GM23338 (cell line): Measurements from ENCODE around the gene AXL. TPM values are rescaled to one million over a fixed set of nuclear protein-coding genes. Genes with fewer than 3 reads are reported as not detected.

Experiments
- ATAC-seq: fragments of 200-7000 bp; cut with Tn5 transposase; 3 replicates; pipeline ENCODE4 v1.9.1; 2020
- DNase-seq: peaks from one replicate; pipeline ENCODE4 v3.0.0-alpha.2; 2015; ENCODE audit warnings: low spot score
- H2AFZ ChIP-seq: fragments of 200-600 bp; sonication (generic); 2 replicates; pipeline ENCODE4 v1.8.0; 2016; ENCODE audit warnings: antibody characterized with exemption, mild to moderate bottlenecking, moderate library complexity
- H3F3A ChIP-seq: fragments of 200-600 bp; sonication (generic); replicated peaks from 2 replicates; pipeline ENCODE4 v1.8.0; 2017; ENCODE audit warnings: antibody characterized with exemption, mixed run types, low read depth
- H3K27ac ChIP-seq: fragments of 200-600 bp; sonication (generic); 2 replicates; pipeline ENCODE4 v1.6.1; 2016; ENCODE audit warnings: low read depth
- H3K27me3 ChIP-seq: fragments of 200-600 bp; sonication (generic); 2 replicates; pipeline ENCODE4 v1.8.0; 2016; ENCODE audit warnings: mild to moderate bottlenecking, mixed run types, moderate library complexity; ENCODE audit not compliant: insufficient read depth
- H3K36me3 ChIP-seq: fragments of 200-600 bp; sonication (generic); 2 replicates; pipeline ENCODE4 v1.8.0; 2016; ENCODE audit warnings: mild to moderate bottlenecking; ENCODE audit not compliant: insufficient read depth
- H3K4me1 ChIP-seq: fragments of 200-600 bp; sonication (generic); 2 replicates; pipeline ENCODE4 v1.8.0; 2016; ENCODE audit warnings: mild to moderate bottlenecking, moderate library complexity; ENCODE audit not compliant: insufficient read depth
- H3K4me2 ChIP-seq: fragments of 200-600 bp; sonication (generic); 2 replicates; pipeline ENCODE4 v1.7.1; 2017; ENCODE audit warnings: mixed run types
- H3K4me3 ChIP-seq: fragments of 200-600 bp; sonication (generic); 2 replicates; pipeline ENCODE4 v1.6.1; 2016; ENCODE audit warnings: mixed run types
- H3K79me2 ChIP-seq: fragments of 200-600 bp; sonication (generic); replicated peaks from 2 replicates; pipeline ENCODE4 v1.8.0; 2017; ENCODE audit warnings: mild to moderate bottlenecking; ENCODE audit not compliant: insufficient read depth
- H3K9me2 ChIP-seq: fragments of 200-600 bp; sonication (generic); 2 replicates; pipeline ENCODE4 v1.8.0; 2017; ENCODE audit not compliant: insufficient read depth
- H4K20me1 ChIP-seq: fragments of 200-600 bp; sonication (generic); replicated peaks from 2 replicates; pipeline ENCODE4 v1.8.0; 2017; ENCODE audit warnings: mild to moderate bottlenecking; ENCODE audit not compliant: insufficient read depth
- H3K27ac Mint-ChIP-seq: 2 replicates; pipeline ENCODE4 v1.8.0; 2020; ENCODE audit warnings: inconsistent platforms, mild to moderate bottlenecking, moderate library complexity, mixed read lengths
- H3K27me3 Mint-ChIP-seq: 3 replicates; pipeline ENCODE4 v1.8.0; 2022; ENCODE audit warnings: low read depth, mild to moderate bottlenecking, moderate library complexity, mixed read lengths, inconsistent platforms; ENCODE audit not compliant: insufficient read depth, poor library complexity
- H3K36me3 Mint-ChIP-seq: 3 replicates; pipeline ENCODE4 v1.8.0; 2021; ENCODE audit warnings: low read depth, mild to moderate bottlenecking, inconsistent platforms, moderate library complexity, mixed read lengths
- H3K4me1 Mint-ChIP-seq: 3 replicates; pipeline ENCODE4 v1.8.0; 2020; ENCODE audit warnings: mild to moderate bottlenecking, inconsistent platforms, mixed read lengths
- H3K4me3 Mint-ChIP-seq: 3 replicates; pipeline ENCODE4 v1.8.0; 2021; ENCODE audit warnings: moderate library complexity, mild to moderate bottlenecking, inconsistent platforms, mixed read lengths
- H3K9me3 Mint-ChIP-seq: 3 replicates; pipeline ENCODE4 v1.8.0; 2020; ENCODE audit warnings: moderate library complexity, mild to moderate bottlenecking, inconsistent platforms, mixed read lengths
- EZH2 ChIP-seq: fragments of 200-600 bp; sonication (generic); IDR thresholded peaks from one replicate; pipeline ENCODE4 v1.8.0; 2017; ENCODE audit warnings: antibody characterized with exemption, mild to moderate bottlenecking, low read depth; ENCODE audit not compliant: unreplicated experiment
- EZH2phosphoT487 ChIP-seq: fragments of 200-600 bp; sonication (generic); IDR thresholded peaks from one replicate; pipeline ENCODE4 v1.8.1; 2018; ENCODE audit warnings: antibody characterized with exemption; ENCODE audit not compliant: unreplicated experiment
- STAT1 ChIP-seq: IDR thresholded peaks from one replicate; pipeline ENCODE4 v1.6.1; 2016; ENCODE audit warnings: antibody characterized with exemption; ENCODE audit not compliant: unreplicated experiment
- ZNF114 ChIP-seq: fragments of 250-450 bp; sonication (Bioruptor Pico); IDR thresholded peaks from 2 replicates; pipeline ENCODE4 v1.5.0; 2020; ENCODE audit warnings: mild to moderate bottlenecking, moderate library complexity
- polyA plus RNA-seq: library from polyadenylated mRNA; unstranded; fragments of >200 nt; fragmentation: Nextera tagmentation; extraction: Ambion mirVana; gene quantifications from 2 replicates; pipeline ENCODE4 v1.2.1, GENCODE V29; 2016
- total RNA-seq: library from RNA; depleted of rRNA; stranded (reverse); fragments of >200 nt; shearing (Covaris generic); gene quantifications from 2 replicates; pipeline ENCODE4 v1.2.3, GENCODE V29; 2014
- TF ChIP-seq, protein P1 (sequence below): fragments of 250-450 bp; sonication (Bioruptor Pico); IDR thresholded peaks from 2 replicates; pipeline ENCODE4 v1.5.0; 2020; ENCODE audit warnings: mild to moderate bottlenecking, moderate library complexity
- TF ChIP-seq, protein P2 (sequence below), 2 experiments: fragments of 200-600 bp in 1 of 2; sonication (generic) in 1 of 2; conservative IDR thresholded peaks; 2 replicates each; pipeline versions ENCODE4 v1.5.1 to v1.6.1; 2016 to 2017; ENCODE audit warnings: antibody characterized with exemption in 2 of 2, low read depth in 2 of 2, mild to moderate bottlenecking in 2 of 2, moderate library complexity in 1 of 2

Gene AXL
- total and polyA plus RNA-seq, 2 experiments from 2014 or later: 9.0 to 28.4 TPM

GRCh38 chr19:41278478-41278877 is 59.5 kb downstream of the AXL start (continued):
- TF ChIP-seq, protein P1, sequence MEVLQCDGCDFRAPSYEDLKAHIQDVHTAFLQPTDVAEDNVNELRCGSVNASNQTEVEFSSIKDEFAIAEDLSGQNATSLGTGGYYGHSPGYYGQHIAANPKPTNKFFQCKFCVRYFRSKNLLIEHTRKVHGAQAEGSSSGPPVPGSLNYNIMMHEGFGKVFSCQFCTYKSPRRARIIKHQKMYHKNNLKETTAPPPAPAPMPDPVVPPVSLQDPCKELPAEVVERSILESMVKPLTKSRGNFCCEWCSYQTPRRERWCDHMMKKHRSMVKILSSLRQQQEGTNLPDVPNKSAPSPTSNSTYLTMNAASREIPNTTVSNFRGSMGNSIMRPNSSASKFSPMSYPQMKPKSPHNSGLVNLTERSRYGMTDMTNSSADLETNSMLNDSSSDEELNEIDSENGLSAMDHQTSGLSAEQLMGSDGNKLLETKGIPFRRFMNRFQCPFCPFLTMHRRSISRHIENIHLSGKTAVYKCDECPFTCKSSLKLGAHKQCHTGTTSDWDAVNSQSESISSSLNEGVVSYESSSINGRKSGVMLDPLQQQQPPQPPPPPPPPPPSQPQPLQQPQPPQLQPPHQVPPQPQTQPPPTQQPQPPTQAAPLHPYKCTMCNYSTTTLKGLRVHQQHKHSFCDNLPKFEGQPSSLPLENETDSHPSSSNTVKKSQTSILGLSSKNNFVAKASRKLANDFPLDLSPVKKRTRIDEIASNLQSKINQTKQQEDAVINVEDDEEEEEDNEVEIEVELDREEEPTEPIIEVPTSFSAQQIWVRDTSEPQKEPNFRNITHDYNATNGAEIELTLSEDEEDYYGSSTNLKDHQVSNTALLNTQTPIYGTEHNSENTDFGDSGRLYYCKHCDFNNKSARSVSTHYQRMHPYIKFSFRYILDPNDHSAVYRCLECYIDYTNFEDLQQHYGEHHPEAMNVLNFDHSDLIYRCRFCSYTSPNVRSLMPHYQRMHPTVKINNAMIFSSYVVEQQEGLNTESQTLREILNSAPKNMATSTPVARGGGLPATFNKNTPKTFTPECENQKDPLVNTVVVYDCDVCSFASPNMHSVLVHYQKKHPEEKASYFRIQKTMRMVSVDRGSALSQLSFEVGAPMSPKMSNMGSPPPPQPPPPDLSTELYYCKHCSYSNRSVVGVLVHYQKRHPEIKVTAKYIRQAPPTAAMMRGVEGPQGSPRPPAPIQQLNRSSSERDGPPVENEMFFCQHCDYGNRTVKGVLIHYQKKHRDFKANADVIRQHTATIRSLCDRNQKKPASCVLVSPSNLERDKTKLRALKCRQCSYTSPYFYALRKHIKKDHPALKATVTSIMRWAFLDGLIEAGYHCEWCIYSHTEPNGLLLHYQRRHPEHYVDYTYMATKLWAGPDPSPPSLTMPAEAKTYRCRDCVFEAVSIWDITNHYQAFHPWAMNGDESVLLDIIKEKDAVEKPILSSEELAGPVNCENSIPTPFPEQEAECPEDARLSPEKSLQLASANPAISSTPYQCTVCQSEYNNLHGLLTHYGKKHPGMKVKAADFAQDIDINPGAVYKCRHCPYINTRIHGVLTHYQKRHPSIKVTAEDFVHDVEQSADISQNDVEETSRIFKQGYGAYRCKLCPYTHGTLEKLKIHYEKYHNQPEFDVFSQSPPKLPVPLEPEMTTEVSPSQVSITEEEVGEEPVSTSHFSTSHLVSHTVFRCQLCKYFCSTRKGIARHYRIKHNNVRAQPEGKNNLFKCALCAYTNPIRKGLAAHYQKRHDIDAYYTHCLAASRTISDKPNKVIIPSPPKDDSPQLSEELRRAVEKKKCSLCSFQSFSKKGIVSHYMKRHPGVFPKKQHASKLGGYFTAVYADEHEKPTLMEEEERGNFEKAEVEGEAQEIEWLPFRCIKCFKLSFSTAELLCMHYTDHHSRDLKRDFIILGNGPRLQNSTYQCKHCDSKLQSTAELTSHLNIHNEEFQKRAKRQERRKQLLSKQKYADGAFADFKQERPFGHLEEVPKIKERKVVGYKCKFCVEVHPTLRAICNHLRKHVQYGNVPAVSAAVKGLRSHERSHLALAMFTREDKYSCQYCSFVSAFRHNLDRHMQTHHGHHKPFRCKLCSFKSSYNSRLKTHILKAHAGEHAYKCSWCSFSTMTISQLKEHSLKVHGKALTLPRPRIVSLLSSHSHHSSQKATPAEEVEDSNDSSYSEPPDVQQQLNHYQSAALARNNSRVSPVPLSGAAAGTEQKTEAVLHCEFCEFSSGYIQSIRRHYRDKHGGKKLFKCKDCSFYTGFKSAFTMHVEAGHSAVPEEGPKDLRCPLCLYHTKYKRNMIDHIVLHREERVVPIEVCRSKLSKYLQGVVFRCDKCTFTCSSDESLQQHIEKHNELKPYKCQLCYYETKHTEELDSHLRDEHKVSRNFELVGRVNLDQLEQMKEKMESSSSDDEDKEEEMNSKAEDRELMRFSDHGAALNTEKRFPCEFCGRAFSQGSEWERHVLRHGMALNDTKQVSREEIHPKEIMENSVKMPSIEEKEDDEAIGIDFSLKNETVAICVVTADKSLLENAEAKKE (CRISPR knock-in tag): no peak
- TF ChIP-seq ZNF114: no peak
- no peak for TF ChIP-seq STAT1

GRCh38 chr19:41288673-41289530 is 69.9 kb downstream of the AXL start:
- Mint-ChIP-seq H3K4me3 (peak overlapping the region; percentile 30), H3K27ac (peak overlapping the region; percentile 81), H3K36me3 (peaks cover 97% of the 10 kb centered on the region), H3K4me1 (peaks cover 19% of the 10 kb centered on the region), H3K27me3 (peaks cover 10% of the 10 kb centered on the region), H3K9me3 (no peaks in the 10 kb centered on the region)
- Histone ChIP-seq H3K4me1 (peaks cover 14% of the 10 kb centered on the region), H4K20me1 (peaks cover 32% of the 10 kb centered on the region), H3K27me3 (no peaks in the 10 kb centered on the region), H3F3A (peaks cover 28% of the 10 kb centered on the region), H3K4me2 (peak overlapping the region; percentile 56), H2AFZ (no peak overlapping the region), H3K4me3 (0 out of 2 replicates have a peak overlapping the region, but pooled peaks have one; percentile 19), H3K79me2 (peaks cover 40% of the 10 kb centered on the region), H3K36me3 (peaks cover 72% of the 10 kb centered on the region), H3K27ac (peak overlapping the region; percentile 41; the same call in 1 of the 2 replicates), H3K9me2 (no peaks in the 10 kb centered on the region)
- ATAC-seq: peak; percentile 59
- TF ChIP-seq, protein P2, sequence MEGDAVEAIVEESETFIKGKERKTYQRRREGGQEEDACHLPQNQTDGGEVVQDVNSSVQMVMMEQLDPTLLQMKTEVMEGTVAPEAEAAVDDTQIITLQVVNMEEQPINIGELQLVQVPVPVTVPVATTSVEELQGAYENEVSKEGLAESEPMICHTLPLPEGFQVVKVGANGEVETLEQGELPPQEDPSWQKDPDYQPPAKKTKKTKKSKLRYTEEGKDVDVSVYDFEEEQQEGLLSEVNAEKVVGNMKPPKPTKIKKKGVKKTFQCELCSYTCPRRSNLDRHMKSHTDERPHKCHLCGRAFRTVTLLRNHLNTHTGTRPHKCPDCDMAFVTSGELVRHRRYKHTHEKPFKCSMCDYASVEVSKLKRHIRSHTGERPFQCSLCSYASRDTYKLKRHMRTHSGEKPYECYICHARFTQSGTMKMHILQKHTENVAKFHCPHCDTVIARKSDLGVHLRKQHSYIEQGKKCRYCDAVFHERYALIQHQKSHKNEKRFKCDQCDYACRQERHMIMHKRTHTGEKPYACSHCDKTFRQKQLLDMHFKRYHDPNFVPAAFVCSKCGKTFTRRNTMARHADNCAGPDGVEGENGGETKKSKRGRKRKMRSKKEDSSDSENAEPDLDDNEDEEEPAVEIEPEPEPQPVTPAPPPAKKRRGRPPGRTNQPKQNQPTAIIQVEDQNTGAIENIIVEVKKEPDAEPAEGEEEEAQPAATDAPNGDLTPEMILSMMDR (conservative IDR thresholded peaks at IDR 0.05; ENCODE audit: low read depth in 2 of 2): no peak
- TF ChIP-seq STAT1: no peak
- no peak for TF ChIP-seq EZH2
- TF ChIP-seq EZH2phosphoT487: no peak
- TF ChIP-seq ZNF114: no peak
- DNase-seq: peak; percentile 42
